GM15510 (cell line): ENCODE data around the gene DENR.

Experiments used
- POLR2A ChIP-seq: IDR thresholded peaks from 3 replicates; pipeline ENCODE4 v1.6.1; 2011; ENCODE audit warnings: borderline replicate concordance; ENCODE audit not compliant: insufficient read length; ENCODE audit errors: extremely low read depth

The DENR gene

GRCh38 chr12:122740351-122740750 is 12.3 kb upstream of the DENR start:
- no peak for TF ChIP-seq POLR2A

- TF ChIP-seq POLR2A, result no peak
These were observed 8.6 kb upstream of the DENR start for GRCh38 chr12:122743895-122744525.

DNA sequence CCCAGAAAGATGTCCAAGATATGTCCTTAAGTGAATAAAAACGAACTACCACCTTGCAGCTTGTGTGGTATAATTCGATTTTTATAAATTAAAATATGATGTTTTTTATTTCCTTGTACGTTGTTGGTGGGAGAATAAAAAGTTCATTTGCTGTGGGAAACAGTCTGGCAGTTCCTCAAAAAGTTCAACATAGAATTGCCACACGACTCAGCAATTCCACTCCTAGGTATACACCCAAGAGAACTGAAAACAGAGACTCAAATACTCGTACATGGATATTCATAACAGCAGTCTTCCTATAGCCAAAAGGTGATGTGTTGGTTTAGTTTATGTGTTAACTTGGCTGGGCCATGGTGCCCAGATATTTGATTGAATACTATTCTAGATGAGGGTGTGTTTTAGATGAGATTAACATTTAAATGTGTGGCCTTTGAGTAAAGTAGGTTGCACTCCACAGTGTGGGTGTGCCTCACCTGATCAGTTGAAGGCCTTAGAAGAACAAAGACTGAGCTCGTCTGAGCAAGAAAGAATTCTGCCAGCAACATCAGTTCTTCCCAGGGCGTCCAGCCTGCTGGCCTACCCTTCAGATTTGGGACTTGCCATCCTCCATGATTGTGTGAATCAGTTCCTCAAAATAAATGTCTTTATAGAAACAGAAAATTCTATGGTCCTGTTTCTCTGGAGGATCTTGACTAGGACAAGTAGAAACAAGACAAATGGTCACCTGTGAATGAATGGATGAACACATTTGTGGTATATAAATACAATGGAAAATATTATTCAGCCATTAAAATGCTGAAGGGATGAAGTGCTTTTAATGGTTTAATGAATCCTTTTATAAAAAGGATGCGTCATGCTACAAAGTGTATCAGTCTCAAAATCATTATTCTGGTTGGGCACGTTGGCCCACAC is 5.1 kb upstream of the DENR start:
- no peak for TF ChIP-seq POLR2A

DNA sequence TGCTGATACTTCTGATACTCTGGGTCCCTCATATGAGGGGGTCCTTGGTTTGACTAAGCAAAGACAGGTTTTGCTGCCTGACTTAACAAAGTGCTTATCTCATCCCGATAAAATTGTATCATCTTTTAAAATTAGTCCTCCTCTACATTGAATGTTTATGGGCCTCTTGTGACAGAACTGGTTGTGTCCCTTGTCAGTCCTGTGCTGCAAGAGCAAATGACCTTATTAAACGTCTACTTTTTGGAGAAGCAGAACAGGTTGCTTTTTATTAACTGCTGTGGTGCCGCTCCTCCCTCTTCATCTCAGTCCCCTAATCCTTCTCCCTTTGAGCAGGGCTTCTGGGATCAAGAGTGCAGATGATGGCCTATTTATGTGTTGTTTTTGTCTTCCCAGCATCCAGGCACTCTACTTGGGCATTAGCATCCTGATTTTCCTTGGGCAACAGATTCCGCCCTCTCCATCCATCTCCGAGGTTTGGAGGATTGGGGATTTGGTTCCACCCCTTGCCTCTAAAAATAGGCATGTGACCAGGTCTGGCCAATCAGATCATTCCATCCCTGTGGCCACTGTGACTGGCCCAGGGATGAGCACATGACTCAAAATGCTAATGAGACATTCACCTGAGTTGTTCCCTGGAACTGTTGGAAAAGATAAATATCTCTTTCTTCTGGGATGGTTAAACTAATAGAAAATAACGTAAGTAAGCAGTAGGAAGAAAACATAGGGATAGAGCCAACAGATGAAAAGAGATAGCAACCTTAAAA is 2.9 kb upstream of the DENR start:
- no peak for TF ChIP-seq POLR2A

GRCh38 chr12:122753319-122753650 is 661 bp downstream of the DENR start:
- no peak for TF ChIP-seq POLR2A

DNA sequence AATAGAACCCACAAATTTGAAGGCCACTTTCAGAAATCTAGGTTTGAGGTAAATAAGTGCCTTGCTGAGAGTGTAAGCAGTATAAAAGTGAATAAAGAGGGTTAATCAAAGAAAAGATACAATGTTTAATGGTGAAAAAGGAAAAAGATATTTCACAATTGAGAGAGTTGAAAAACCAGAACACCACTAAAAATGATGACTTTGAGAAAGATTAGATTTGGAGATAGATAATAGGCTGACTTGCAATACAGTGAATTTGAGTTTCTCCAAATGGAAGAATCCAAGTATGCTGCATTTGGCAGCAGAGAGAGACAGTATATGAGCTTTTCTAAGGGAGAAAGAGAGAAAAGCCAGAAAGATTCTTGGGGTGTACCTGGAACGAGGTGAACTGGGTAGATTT is 2.2 kb downstream of the DENR start:
- TF ChIP-seq POLR2A, result no peak

GRCh38 chr12:122757568-122757967 is 4.9 kb downstream of the DENR start:
- TF ChIP-seq POLR2A, result no peak

- no peak for TF ChIP-seq POLR2A
These were observed 32.9 kb downstream of the DENR start for GRCh38 chr12:122785503-122785902.

DNA sequence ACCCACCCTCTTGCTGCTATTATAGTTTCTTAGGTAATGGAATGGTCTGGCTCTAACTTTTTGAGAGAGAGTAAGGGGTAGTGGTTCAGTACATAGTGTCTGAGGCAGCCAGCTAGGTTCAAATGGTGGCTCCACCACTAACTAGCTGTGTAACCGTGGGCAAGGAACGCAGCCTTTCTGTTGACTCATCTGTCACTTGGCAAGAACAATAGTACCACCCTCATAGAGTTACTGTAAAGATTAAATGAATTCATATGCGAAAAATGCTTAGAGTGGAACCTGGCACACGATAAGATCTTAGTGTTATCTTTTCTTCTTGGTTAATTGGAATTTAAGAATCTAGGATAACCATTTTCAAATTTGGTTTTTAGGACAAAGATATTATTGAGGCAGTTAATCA is 35.8 kb downstream of the DENR start:
- TF ChIP-seq POLR2A, result no peak

- no peak for TF ChIP-seq POLR2A
These were observed 37.0 kb downstream of the DENR start for GRCh38 chr12:122789637-122790036.

GRCh38 chr12:122790393-122791075 is 37.9 kb downstream of the DENR start:
- TF ChIP-seq POLR2A, result no peak

GRCh38 chr12:122793685-122794106 is 41.1 kb downstream of the DENR start:
- TF ChIP-seq POLR2A, result no peak

GRCh38 chr12:122795807-122796206 is 43.2 kb downstream of the DENR start:
- no peak for TF ChIP-seq POLR2A

DNA sequence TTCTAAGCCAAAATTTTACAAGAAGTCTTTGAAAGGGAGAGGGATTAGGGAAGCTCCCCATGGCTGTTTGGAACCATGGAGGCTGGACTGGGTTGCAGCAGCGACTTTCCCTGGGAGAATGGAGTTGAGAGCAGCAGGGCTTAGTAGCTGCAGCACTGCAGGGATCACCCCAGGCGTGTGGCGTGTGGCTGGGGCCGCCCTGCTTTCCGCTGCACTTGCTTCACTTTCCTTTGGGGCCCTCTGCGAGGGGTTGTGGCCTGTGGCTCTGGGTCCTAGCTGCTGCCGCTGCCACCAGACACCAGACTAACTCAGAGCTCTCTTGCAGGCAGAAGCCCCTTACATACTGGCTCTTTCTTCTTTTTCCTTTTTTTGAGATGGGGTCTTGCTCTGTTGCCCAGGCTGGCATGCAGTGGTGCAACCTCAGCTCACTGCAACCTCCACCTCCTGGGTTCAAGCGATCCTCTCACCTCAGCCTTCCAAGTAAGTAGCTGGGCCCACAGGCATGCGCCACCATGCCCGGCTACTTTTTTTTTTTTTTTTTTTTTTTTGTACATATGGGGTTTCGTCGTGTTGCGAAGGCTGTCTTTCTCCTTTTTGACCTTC is 47.1 kb downstream of the DENR start:
- TF ChIP-seq POLR2A, result no peak
